ENCODE measurements around the gene CA11. TPM values are rescaled to one million over a fixed set of nuclear protein-coding genes. Genes with fewer than 3 reads are reported as not detected.

The CA11 gene
- total and polyA plus RNA-seq, 2 experiments from 2014 or later: 8.8 to 29.7 TPM

GRCh38 chr19:48676887-48677286 lies 30.9 kb upstream of the CA11 start (continued):
- TF ChIP-seq JUNB (IDR thresholded peaks at IDR 0.05; ENCODE audit: unreplicated experiment): no peak
- TF ChIP-seq POLR2AphosphoS5 (IDR thresholded peaks at IDR 0.05; ENCODE audit: low read depth): no peak
- TF ChIP-seq REST (IDR thresholded peaks at IDR 0.05; ENCODE audit: unreplicated experiment): no peak
- TF ChIP-seq NANOG (IDR thresholded peaks at IDR 0.05; ENCODE audit: borderline replicate concordance): no peak
- no peak for TF ChIP-seq ETS1 (IDR thresholded peaks at IDR 0.05)

GRCh38 chr19:48676487-48676886 lies 30.5 kb upstream of the CA11 start:
- Histone ChIP-seq H2AFZ (no peak overlapping the region), H4K20me1 (replicated peaks; ENCODE audit: insufficient read depth) (no peaks in the 10 kb centered on the region), H3K4me2 (no peak overlapping the region), H3K27me3 (ENCODE audit: insufficient read depth) (no peaks in the 10 kb centered on the region), H3K9me2 (ENCODE audit: insufficient read depth) (no peaks in the 10 kb centered on the region), H3K4me3 (no peak overlapping the region), H3K79me2 (replicated peaks; ENCODE audit: insufficient read depth) (no peaks in the 10 kb centered on the region), H3F3A (replicated peaks; ENCODE audit: low read depth) (no peaks in the 10 kb centered on the region), H3K4me1 (ENCODE audit: insufficient read depth) (peaks cover 23% of the 10 kb centered on the region), H3K27ac (ENCODE audit: low read depth) (no peak overlapping the region), H3K36me3 (ENCODE audit: insufficient read depth) (no peaks in the 10 kb centered on the region)
- DNase-seq (ENCODE audit: low spot score): no peak
- peaks cover 23% of the 10 kb centered on the region for H3K27me3 Mint-ChIP-seq (ENCODE audit: insufficient read depth, low read depth, poor library complexity)
- H3K9me3 Mint-ChIP-seq: no peaks in the 10 kb centered on the region
- peaks cover 28% of the 10 kb centered on the region for H3K4me1 Mint-ChIP-seq
- no peak overlapping the region for H3K27ac Mint-ChIP-seq
- H3K36me3 Mint-ChIP-seq (ENCODE audit: low read depth): no peaks in the 10 kb centered on the region
- no peak for TF ChIP-seq REST (IDR thresholded peaks at IDR 0.05; ENCODE audit: unreplicated experiment)
- TF ChIP-seq EZH2phosphoT487 (IDR thresholded peaks at IDR 0.05; ENCODE audit: unreplicated experiment): no peak
- no peak for TF ChIP-seq POLR2AphosphoS5 (IDR thresholded peaks at IDR 0.05; ENCODE audit: low read depth)
- TF ChIP-seq ZNF114 (CRISPR knock-in tag; IDR thresholded peaks at IDR 0.05): no peak
- no peak for ATAC-seq
- H3K4me3 Mint-ChIP-seq: no peak overlapping the region

Data from GM23338 (cell line).